Activated naive CD4-positive, alpha-beta T cell treated with anti-CD3 and anti-CD28 coated beads, Interleukin-2, amount 50 U/mL, for 72 hours (primary cell): ENCODE data around the gene OS9. TPM values are rescaled to one million over a fixed set of nuclear protein-coding genes. Genes with fewer than 3 reads are reported as not detected.

Experiments
- ATAC-seq, 2 donors: fragments of 150-1000 bp; cut with Tn5 transposase; 2 replicates each; pipeline ENCODE4 v1.10.0; 2021; ENCODE audit warnings: mild to moderate bottlenecking in 2 of 2, moderate library complexity in 2 of 2
- DNase-seq, 2 donors: peaks; one replicate each; pipeline ENCODE4 v3.0.0; 2021 to 2022; ENCODE audit warnings: low spot score in 2 of 2
- H3K27ac Mint-ChIP-seq, 2 donors: one replicate each; pipeline ENCODE4 v1.8.0; 2022; ENCODE audit warnings: mild to moderate bottlenecking in 2 of 2, mixed read lengths in 2 of 2
- H3K36me3 Mint-ChIP-seq, 2 donors: one replicate each; pipeline ENCODE4 v1.8.0; 2022; ENCODE audit warnings: mixed read lengths in 2 of 2
- H3K9me3 Mint-ChIP-seq, 2 donors: one replicate each; pipeline ENCODE4 v1.8.0; 2022; ENCODE audit warnings: mixed read lengths in 2 of 2
- total RNA-seq, 2 donors: library from RNA; stranded (reverse); gene quantifications; one replicate each; pipeline ENCODE4 v1.2.3, GENCODE V29; 2022

Gene OS9
- total RNA-seq, 2 donors from 2014 or later, result 87.1 to 116 TPM

GRCh38 chr12:57726884-57727757, 33.2 kb downstream of the OS9 start:
- ATAC-seq (no peak), DNase-seq (no peak)
- Mint-ChIP-seq H3K36me3 (peaks cover 10 to 16% of the 10 kb centered on the region in 2 donors), H3K27ac (peak overlapping the region in 1 of 2 donors; percentile 45), H3K9me3 (no peaks in the 10 kb centered on the region)

DNA sequence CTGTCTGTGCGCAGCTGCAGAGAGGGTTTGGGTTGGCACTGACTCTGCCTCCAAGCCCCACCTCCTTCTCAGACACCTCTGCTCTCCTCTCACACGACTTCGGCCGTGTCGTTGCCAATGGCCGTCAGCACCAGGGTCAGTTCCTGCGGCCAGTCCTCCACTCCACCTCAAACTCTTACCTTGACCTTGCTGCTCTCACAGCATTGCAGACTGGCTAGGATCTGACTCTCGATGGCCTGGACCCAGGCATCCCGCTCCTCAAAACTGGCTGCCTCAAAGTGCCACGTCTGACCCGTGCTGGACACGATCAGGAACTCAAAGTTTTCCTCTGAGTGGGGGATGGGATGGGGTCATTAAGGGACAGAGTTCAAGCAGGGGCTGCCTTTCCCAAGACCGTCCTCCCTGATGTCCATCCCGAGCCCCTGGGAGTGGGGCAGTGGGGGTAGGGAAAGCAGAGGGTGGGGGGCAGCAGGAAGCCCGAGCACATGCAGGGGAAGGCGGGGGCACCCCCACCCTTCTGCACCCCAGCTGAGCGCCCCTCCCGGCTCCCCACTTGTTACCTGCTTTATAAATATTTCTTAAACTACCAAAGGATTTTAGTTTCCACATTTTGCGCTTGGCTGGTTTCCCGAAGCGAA, 33.9 kb downstream of the OS9 start:
- DNase-seq, result no peak
- no peaks in the 10 kb centered on the region for H3K9me3 Mint-ChIP-seq
- peak overlapping the region; percentile 25 to 45 for H3K27ac Mint-ChIP-seq
- ATAC-seq, result no peak
- peaks cover 10 to 22% of the 10 kb centered on the region in 2 donors for H3K36me3 Mint-ChIP-seq

DNA sequence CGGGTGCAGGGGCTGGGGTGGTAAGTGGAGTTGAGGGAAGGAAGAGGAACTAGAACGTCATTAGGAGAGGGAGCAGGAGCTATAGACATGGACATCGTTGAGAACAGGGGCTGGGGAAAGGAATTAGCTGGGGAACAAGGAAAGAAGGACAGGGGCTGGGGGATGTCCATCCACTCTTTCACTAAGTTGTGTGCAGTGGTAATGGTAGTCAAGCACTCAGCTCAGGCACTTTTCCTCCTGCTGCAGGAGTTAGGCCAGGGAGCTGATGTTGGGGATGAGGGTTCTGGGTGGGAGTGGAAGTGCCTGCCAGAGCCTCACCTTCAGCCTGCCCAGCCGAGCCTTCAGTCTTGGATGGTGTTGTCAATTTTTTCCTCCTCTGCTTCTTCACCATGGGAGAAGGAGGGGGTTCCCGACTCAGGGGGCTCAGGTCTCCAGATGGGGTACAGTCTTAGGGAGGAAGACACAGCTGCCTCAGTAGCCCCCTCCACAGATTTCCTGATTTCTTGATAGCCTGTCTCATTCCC, 35.5 kb downstream of the OS9 start:
- no peaks in the 10 kb centered on the region for H3K9me3 Mint-ChIP-seq
- DNase-seq (no peak), ATAC-seq (no peak)
- H3K27ac Mint-ChIP-seq, result peak overlapping the region in 1 of 2 donors; percentile 65
- H3K36me3 Mint-ChIP-seq, result peaks cover 10 to 22% of the 10 kb centered on the region in 2 donors

DNA sequence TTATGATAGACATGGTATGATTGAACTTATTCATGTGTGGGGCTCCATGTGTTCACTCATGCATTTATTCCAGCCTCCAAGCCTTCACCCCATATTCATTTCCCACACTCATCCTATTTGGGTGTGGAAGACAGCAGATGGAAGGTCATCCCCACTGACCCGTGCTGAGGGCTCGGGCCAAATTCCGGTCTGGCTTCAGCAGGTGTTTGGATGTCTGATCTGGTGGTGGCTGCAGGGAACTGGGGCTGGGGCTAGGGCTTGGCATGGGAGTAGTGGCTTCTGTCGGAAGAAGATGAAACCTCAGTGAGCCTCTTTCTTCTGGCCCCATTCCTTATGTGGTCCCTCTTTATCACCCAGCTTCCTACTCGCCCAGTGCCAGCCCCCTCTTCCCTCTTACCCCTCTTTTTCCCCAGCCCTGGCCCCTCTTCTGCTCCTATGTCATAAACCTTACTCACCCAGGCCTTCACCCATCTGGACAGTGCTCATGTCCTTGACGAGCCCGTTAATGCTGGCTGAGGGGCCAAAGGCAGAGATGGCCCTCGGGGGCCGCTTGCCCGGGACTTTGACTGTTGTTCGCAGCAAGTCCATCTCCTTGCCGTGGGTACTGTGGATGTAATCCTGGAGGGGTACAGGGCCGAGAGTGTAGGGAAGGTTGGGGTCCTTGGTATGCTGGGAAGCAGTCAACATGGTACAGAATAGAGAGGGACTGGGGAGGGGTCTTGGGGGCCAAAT, 36.6 kb downstream of the OS9 start:
- Mint-ChIP-seq H3K9me3 (no peaks in the 10 kb centered on the region), H3K36me3 (peaks cover 10 to 22% of the 10 kb centered on the region in 2 donors), H3K27ac (no peak overlapping the region)
- ATAC-seq, result no peak
- no peak for DNase-seq

- H3K27ac Mint-ChIP-seq, result peak overlapping the region; percentile 60 to 85
- peaks cover 10 to 18% of the 10 kb centered on the region in 2 donors for H3K36me3 Mint-ChIP-seq
- ATAC-seq (no peak), DNase-seq (no peak)
- no peaks in the 10 kb centered on the region for H3K9me3 Mint-ChIP-seq
Observed at GRCh38 chr12:57731411-57732080, 37.6 kb downstream of the OS9 start.

DNA sequence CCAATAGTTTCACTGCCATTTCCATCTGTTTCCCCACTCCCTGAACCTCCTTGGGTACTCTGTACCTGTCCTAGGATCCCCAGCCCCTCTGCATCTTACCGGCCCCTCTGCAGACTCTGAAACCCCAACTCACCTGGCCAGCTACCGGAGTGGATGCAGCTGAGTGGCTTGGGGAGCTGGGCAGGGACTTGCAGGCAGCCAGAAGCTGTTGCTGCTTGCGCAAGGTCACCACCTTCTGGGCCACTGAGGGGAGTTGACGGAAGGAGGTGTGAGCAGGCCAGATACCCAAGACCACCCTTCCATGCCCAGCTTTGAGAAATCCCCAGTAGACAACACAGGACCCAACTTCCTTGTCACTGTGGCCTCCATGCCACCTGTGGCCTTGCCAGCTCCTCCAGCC, 38.3 kb downstream of the OS9 start:
- peak overlapping the region; percentile 60 to 76 for H3K27ac Mint-ChIP-seq
- no peak for DNase-seq
- H3K9me3 Mint-ChIP-seq, result no peaks in the 10 kb centered on the region
- ATAC-seq, result no peak
- peaks cover 10 to 23% of the 10 kb centered on the region in 2 donors for H3K36me3 Mint-ChIP-seq

DNA sequence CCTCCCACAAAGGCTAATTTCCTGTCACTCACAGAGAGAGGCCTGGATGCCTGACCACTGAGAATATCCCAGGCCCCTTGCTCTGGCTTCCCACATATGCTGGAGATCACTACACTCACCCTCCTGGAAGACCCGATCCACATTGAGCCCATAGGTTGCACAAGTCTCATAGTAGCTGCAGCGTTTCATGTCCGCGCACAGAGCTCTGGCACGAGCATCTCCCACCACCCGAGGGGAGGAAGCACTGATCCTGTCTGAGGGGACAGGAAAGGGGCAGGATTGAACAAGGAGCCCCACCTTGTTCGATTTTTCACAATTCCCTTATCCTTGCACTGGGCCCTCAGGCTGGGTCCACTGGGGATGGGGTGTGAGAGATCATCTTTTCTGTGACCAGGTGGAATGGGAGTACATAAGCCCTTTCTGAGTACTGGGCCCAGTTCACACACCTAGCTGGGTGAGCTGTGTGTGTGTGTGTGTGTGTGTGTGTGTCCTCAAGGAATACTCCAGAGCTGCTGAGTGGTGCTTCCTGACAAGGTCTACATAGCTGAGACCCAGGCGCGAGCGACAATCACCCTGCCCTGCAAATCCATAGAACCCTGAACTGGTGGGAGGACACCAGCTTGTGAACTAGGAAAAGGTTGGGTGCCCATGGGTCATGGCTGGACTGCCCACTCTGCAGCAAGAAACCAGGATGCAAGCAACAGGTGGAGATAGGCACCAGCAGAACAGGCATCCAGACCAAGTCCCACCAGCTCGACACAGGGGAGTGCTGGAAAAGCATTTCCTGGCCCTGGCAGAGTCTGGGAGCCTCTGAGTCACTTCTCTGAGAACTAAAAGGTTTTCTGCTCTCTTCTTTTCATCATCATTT, 39.0 kb downstream of the OS9 start:
- Mint-ChIP-seq H3K27ac (peak overlapping the region; percentile 60 to 76), H3K36me3 (peaks cover 6 to 23% of the 10 kb centered on the region in 2 donors)
- ATAC-seq, result no peak

GRCh38 chr12:57733928-57734327, 40.0 kb downstream of the OS9 start:
- ATAC-seq, result no peak
- peaks cover 5 to 23% of the 10 kb centered on the region in 2 donors for H3K36me3 Mint-ChIP-seq
- DNase-seq, result no peak
- H3K27ac Mint-ChIP-seq, result no peak overlapping the region
- no peaks in the 10 kb centered on the region for H3K9me3 Mint-ChIP-seq

More for the DNA sequence above, 39.0 kb downstream of the OS9 start:
- no peak for DNase-seq
- H3K9me3 Mint-ChIP-seq, result no peaks in the 10 kb centered on the region

DNA sequence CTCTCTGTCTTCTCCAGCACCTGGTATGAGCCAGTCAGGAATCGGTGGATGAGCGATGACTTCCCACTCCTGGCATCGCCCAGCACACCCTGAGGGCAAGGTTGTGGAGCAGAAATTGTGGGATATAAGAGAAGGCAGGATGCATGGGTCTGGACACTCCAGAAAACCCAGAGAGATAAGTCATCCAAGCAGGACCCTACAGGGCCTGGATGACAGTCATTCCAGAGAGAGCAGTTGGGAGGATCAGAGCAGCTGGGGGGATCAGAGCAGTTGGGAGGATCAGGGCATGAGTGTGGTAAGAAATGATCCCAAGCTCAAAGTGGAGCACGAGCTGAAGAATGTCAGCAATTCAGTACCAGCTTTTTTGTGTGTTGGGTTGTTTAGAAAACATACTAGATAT, 40.7 kb downstream of the OS9 start:
- ATAC-seq (no peak), DNase-seq (no peak)
- Mint-ChIP-seq H3K9me3 (no peaks in the 10 kb centered on the region), H3K36me3 (peaks cover 5 to 28% of the 10 kb centered on the region in 2 donors), H3K27ac (peak overlapping the region; percentile 2 to 20)

DNA sequence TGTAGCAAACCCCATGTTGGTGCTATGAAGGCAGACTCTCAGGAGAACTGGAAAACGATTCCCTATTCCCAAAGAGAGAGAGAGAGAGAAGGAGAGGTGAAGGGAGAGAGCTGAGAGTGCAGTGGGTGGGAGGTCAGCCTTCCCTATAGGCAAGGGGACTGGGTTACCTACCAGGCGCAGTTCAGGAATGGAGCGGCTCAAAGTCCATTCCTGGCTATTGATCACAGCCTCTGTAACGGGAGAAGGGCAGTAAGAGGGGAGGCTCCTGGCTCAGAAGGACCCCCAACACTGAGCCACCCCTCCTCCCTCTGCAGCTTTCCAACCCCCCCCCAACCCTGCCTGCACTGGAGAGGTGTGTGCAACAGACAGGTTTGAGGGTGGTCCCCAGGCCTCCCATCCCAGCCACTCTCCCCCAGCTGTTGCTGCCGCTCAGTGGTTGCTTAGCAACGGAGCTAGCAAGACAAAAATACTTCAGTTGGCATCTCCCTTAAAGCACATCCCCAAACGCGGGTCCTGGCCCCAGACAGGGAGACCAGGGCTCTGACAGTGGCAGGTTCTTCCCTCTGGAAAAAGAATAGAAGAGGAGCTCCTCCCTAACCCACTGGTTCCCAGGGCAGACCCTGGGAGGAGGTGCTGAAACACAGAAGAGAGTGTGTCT, 41.4 kb downstream of the OS9 start:
- Mint-ChIP-seq H3K27ac (peak overlapping the region; percentile 20 to 31), H3K9me3 (no peaks in the 10 kb centered on the region), H3K36me3 (peaks cover 5 to 28% of the 10 kb centered on the region in 2 donors)
- ATAC-seq (no peak), DNase-seq (no peak)

GRCh38 chr12:57735952-57736740, 42.2 kb downstream of the OS9 start:
- H3K36me3 Mint-ChIP-seq, result peaks cover 5 to 24% of the 10 kb centered on the region in 2 donors
- H3K27ac Mint-ChIP-seq, result no peak overlapping the region
- H3K9me3 Mint-ChIP-seq, result no peaks in the 10 kb centered on the region
- DNase-seq (no peak), ATAC-seq (no peak)

- ATAC-seq (no peak), DNase-seq (no peak)
- H3K27ac Mint-ChIP-seq, result peak overlapping the region in 1 of 2 donors; percentile 22
- H3K9me3 Mint-ChIP-seq, result no peaks in the 10 kb centered on the region
- peaks cover 0 to 18% of the 10 kb centered on the region in 2 donors for H3K36me3 Mint-ChIP-seq
Observed at GRCh38 chr12:57736741-57737466, 43.0 kb downstream of the OS9 start.

GRCh38 chr12:57737467-57738460, 43.8 kb downstream of the OS9 start:
- ATAC-seq (no peak), DNase-seq (no peak)
- H3K9me3 Mint-ChIP-seq, result no peaks in the 10 kb centered on the region
- peaks cover 0 to 11% of the 10 kb centered on the region in 2 donors for H3K36me3 Mint-ChIP-seq
- no peak overlapping the region for H3K27ac Mint-ChIP-seq
